ENCODE measurements around the gene WBP1.

Gene WBP1

DNA sequence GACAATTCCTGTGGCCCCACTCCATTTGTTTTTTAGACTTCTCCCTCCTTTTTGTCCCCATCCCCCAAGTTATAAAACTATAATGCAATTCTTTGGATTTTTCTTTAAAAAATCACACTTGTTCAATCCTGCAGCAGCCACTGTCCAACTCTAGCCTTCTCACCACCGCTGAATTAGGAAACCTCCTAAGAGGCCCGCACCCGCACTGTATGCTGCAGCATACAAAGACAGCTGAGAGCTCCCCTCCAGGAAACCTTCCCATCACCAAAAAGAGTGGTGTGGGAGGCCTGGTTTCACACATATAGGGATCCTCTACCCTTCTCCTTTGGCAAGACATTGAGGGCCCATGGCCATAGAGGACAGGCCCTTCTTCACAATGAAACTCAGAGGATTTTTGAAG is 46.4 kb downstream of the WBP1 start:
- DNase-seq = no peak

DNA sequence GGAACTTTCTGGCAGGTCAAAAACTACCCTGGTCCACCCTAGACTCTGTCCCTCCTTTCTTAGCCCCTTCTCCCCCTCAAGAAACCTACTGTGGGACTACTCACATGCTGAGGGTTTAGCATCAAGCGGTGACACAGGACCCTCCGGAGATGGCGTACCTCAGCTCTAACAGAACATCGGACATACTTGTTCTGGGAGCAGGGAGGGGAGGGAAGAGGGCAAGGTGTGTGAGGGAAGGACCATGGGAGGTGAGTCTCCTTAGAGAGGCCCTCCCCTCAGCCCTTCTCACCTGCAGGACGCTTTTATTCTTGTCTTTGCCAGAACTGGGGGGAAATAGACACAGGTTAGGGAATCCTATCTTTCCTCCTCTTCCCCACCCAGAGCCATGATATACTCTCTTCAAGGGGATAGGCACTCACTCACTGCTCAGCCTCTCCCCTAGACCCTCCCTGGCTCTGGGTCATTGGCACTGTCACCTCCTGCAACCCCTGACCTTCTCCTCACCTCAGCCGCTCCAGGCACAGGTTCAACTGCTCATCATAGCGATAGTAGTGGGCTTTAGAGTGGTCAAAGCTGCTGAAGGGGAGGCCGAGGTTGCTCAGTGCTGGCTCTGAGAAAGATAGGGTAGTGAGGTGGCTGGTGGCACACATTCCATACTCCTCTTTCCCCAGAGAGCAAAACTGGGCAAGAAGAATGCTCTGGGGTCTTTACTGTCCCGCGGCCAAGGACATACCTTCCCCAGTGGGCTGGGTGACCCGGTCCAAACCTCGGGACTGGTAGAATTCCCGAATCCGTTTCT is 47.4 kb downstream of the WBP1 start:
- no peak for DNase-seq

DNA sequence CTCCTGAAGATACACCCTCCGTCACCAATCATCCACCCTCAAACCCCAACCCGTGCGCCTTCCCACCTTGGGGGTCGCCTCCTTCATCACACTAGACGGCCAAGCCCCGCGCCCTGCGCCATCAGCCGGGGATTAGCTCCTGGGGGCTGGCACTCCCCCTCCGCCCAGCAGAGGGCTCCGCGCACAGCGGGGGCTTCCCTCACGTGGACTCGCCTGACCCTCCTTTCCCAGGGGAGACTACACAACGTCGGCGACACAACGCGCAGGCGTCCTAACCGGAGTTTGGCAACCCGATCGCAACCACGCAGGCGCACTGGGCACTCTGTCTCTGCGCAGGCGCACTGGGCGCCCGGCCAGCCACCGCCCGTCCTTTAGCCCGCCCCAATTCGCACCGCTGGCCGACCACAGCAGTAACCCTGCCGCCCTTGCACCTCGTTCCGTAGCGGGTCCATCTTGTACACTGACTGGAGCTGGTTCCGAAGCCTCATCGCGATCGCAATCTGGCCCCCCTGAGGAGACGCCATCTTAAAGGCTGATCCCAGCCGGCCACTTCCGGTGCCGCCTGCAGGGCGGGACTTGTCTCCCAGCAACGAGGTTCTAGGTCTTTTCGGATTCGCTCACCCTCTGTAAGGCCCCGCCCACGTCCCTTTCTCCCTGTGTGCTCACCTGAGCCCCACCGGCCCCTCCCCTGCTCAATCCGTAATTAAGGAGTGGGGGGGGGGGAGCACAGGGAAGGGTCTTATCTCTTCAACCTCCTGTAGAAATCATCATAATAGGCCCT is 49.1 kb downstream of the WBP1 start, which contains the start of gene PCGF1:
Gene PCGF1 (minus strand): TSS at position 551 of the 781 bp plus-strand sequence. CDS start 27 bp downstream, at position 524.
- peak; percentile 44 for DNase-seq

DNA sequence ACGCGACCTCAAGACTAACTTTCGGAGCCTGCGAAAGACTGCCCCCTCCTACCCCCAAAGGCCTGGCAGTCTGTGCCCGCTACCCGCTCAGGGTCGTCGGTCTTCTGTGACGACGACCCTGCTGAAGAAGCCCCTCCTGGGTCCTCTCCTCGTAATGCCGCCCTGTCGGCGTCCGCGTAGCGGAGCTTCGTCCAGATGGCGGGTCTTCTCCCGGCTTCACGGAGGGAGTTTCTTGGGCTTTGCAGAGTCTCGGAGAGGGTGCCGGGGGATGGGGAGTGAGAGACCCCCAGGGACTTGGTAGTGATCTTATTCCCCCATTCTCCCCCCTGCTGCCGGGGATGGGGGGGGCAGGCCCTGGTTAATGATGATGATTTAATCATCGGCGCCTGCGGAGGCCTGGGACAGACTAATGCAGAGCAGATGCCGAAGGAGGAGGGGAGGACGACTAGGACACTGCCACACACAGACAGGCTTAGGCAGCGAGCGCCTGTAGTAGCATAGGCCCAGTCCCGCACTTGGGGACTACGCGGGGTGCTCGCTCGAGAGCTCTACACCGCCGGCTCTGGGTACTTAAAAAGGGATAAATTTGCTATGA is 49.8 kb downstream of the WBP1 start:
- no peak for DNase-seq

DNA sequence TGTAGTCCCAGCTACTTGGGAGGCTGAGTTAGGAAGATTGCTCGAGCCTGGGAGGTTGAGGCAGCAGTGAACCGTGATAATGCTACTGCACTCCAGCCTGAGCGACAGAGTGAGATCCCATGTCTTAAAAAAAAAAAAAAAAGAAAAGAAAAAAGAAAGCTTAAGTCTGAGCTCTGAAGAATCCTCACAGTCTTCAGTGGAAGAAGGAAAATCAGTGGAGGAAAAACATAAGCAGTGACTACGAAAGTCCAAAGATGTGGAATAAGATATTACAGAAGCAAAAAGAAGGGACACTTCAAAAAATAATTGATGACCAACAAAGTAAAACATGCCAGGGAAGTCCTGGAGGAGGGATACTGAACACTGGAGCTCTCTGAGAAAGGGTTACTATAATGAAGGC is 52.0 kb downstream of the WBP1 start:
- no peak for DNase-seq

Data from cortex of kidney (tissue), 1 donor.